ENCODE measurements around the gene AK2.

AK2 gene

GRCh38 chr1:32991386-32991785, 45.3 kb downstream of the AK2 start:
- no peak overlapping the region for H3K27ac ChIP-seq (ENCODE audit: extremely low read depth, low read depth, low read length)
- no peak overlapping the region for H3K4me3 ChIP-seq (ENCODE audit: low read depth, low read length)
- ChIA-PET CTCF (interaction anchor here (0.7 to 1.2 kb wide), 3 partner anchors 9 to 279 kb away, joined by 3 to 4 read pairs (median 3); no protein-coding TSS in a partner anchor), POLR2A (interaction anchor here (1.4 to 1.7 kb wide), 2 partner anchors 16 to 27 kb away, joined by 5 to 21 read pairs; partner anchors contain the start of gene RNF19B)
- H3K9me3 ChIP-seq (ENCODE audit: control insufficient read depth, insufficient read depth, low read depth, low read length) = no peaks in the 10 kb centered on the region
- H3K36me3 ChIP-seq (ENCODE audit: control insufficient read depth in 2 of 2, insufficient read depth in 1 of 2, low read length in 2 of 2) = no peaks in the 10 kb centered on the region
- no peaks in the 10 kb centered on the region; the same call in 1 of the 2 replicates for H3K4me1 ChIP-seq (ENCODE audit: control insufficient read depth, insufficient read depth, low read length)
- TF ChIP-seq ZNF658 (tag by site-specific recombination; IDR thresholded peaks at IDR 0.05) (no peak), ZNF248 (tag by site-specific recombination; IDR thresholded peaks at IDR 0.05) (no peak), ZNF239 (tag by site-specific recombination; IDR thresholded peaks at IDR 0.05) (no peak), ZNF202 (tag by site-specific recombination; IDR thresholded peaks at IDR 0.05; ENCODE audit: borderline replicate concordance) (no peak), ZSCAN23 (tag by site-specific recombination; IDR thresholded peaks at IDR 0.05) (no peak), ZNF785 (tag by site-specific recombination; IDR thresholded peaks at IDR 0.05) (no peak), ZNF37A (tag by site-specific recombination; IDR thresholded peaks at IDR 0.05) (no peak), ZBTB6 (tag by site-specific recombination; IDR thresholded peaks at IDR 0.05) (no peak), ZNF138 (tag by site-specific recombination; IDR thresholded peaks at IDR 0.05; ENCODE audit: borderline replicate concordance) (no peak)

GRCh38 chr1:32990887-32991286, 45.8 kb downstream of the AK2 start:
- CTCF ChIA-PET = no interaction called here
- POLR2A ChIA-PET = interaction anchor here (0.6 kb wide), 1 partner anchor 26 kb away, joined by 3 read pairs; no protein-coding TSS in a partner anchor
- TF ChIP-seq ZNF398 (tag by site-specific recombination; IDR thresholded peaks at IDR 0.05) = no peak
- no peak for TF ChIP-seq ZNF311 (tag by site-specific recombination; IDR thresholded peaks at IDR 0.05; ENCODE audit: borderline replicate concordance)
- TF ChIP-seq KLF16 (tag by site-specific recombination; IDR thresholded peaks at IDR 0.05) = no peak
- TF ChIP-seq ZNF350 (tag by site-specific recombination; IDR thresholded peaks at IDR 0.05) = no peak
- no peak for TF ChIP-seq ZEB2 (tag by site-specific recombination; IDR thresholded peaks at IDR 0.05)
- TF ChIP-seq PRDM4 (tag by site-specific recombination; IDR thresholded peaks at IDR 0.05) = no peak
- TF ChIP-seq ZNF16 (tag by site-specific recombination; IDR thresholded peaks at IDR 0.05; ENCODE audit: low read depth) = no peak
- TF ChIP-seq EGR2 (tag by site-specific recombination; IDR thresholded peaks at IDR 0.05; ENCODE audit: low read depth) = no peak
- no peak overlapping the region for H3K27ac ChIP-seq (ENCODE audit: extremely low read depth, low read depth, low read length)
- no peaks in the 10 kb centered on the region; the same call in 1 of the 2 replicates for H3K4me1 ChIP-seq (ENCODE audit: control insufficient read depth, insufficient read depth, low read length)
- H3K4me3 ChIP-seq (ENCODE audit: low read depth, low read length) = no peak overlapping the region
- no peaks in the 10 kb centered on the region for H3K36me3 ChIP-seq (ENCODE audit: control insufficient read depth in 2 of 2, insufficient read depth in 1 of 2, low read length in 2 of 2)
- no peaks in the 10 kb centered on the region for H3K9me3 ChIP-seq (ENCODE audit: control insufficient read depth, insufficient read depth, low read depth, low read length)

All from HEK293 (cell line).